DMS53 (cell line): ENCODE results near the gene PLCG1.

Source experiments
- DNase-seq: peaks from one replicate; lab custom pipeline; 2025; lab: John Stamatoyannopoulos, UW

The PLCG1 gene

GRCh38 chr20:41180599-41181333 lies 43.4 kb downstream of the PLCG1 start:
- DNase-seq: no peak

GRCh38 chr20:41181567-41181966 lies 44.2 kb downstream of the PLCG1 start:
- DNase-seq: no peak

- DNase-seq: no peak
Observed at GRCh38 chr20:41182296-41183212, 45.2 kb downstream of the PLCG1 start.

- no peak for DNase-seq
Observed at GRCh38 chr20:41183391-41183790, 46.0 kb downstream of the PLCG1 start.

GRCh38 chr20:41183831-41184230 lies 46.5 kb downstream of the PLCG1 start:
- DNase-seq: no peak

- no peak for DNase-seq
Observed at GRCh38 chr20:41185013-41185757, 47.8 kb downstream of the PLCG1 start.

GRCh38 chr20:41187668-41188067 lies 50.3 kb downstream of the PLCG1 start:
- DNase-seq: no peak

GRCh38 chr20:41191562-41192500 lies 54.5 kb downstream of the PLCG1 start:
- DNase-seq: no peak

GRCh38 chr20:41192575-41192974 lies 55.2 kb downstream of the PLCG1 start:
- no peak for DNase-seq

- DNase-seq: no peak
Observed at GRCh38 chr20:41196653-41197225, 59.4 kb downstream of the PLCG1 start.

GRCh38 chr20:41198443-41198842 lies 61.1 kb downstream of the PLCG1 start:
- no peak for DNase-seq

- DNase-seq: no peak
Observed at GRCh38 chr20:41200446-41201202, 63.3 kb downstream of the PLCG1 start.

GRCh38 chr20:41201760-41202159 lies 64.4 kb downstream of the PLCG1 start:
- DNase-seq: no peak

GRCh38 chr20:41202426-41202825 lies 65.1 kb downstream of the PLCG1 start:
- no peak for DNase-seq

- no peak for DNase-seq
Observed at GRCh38 chr20:41203660-41204059, 66.3 kb downstream of the PLCG1 start.

GRCh38 chr20:41204304-41205265 lies 67.2 kb downstream of the PLCG1 start:
- no peak for DNase-seq

- no peak for DNase-seq
Observed at GRCh38 chr20:41205313-41205712, 68.0 kb downstream of the PLCG1 start.

- DNase-seq: peak; percentile 25
Observed at GRCh38 chr20:41213150-41213820, 75.9 kb downstream of the PLCG1 start.
